Parathyroid adenoma (tissue), 2 donors: ENCODE data around the gene NKAIN2.
"Not testable (repeated sequence)": the region's sequence is repeated elsewhere in the genome, so short reads cannot be mapped to it uniquely, and the experiment has no call there.

Source experiments
- H2AFZ ChIP-seq: fragments of 300-600 bp; sonication (generic); one replicate; pipeline ENCODE4 v1.7.0; 2017; ENCODE audit warnings: antibody characterized with exemption, mild to moderate bottlenecking
- H3K27ac ChIP-seq: fragments of 300-600 bp; sonication (generic); one replicate; pipeline ENCODE4 v1.7.0; 2017
- H3K27me3 ChIP-seq: fragments of 300-600 bp; sonication (generic); one replicate; pipeline ENCODE4 v1.7.0; 2017; ENCODE audit warnings: low read length; ENCODE audit not compliant: control insufficient read depth, insufficient read depth
- H3K36me3 ChIP-seq: fragments of 300-600 bp; sonication (generic); one replicate; pipeline ENCODE4 v1.7.0; 2017; ENCODE audit warnings: low read length; ENCODE audit not compliant: control insufficient read depth, insufficient read depth
- H3K4me1 ChIP-seq: fragments of 300-600 bp; sonication (generic); one replicate; pipeline ENCODE4 v1.7.0; 2017; ENCODE audit warnings: control low read depth
- H3K4me2 ChIP-seq: fragments of 300-600 bp; sonication (generic); one replicate; pipeline ENCODE4 v1.7.0; 2017; ENCODE audit warnings: low read length
- H3K4me3 ChIP-seq: fragments of 300-600 bp; sonication (generic); one replicate; pipeline ENCODE4 v1.7.0; 2017; ENCODE audit warnings: low read depth, low read length
- H3K79me2 ChIP-seq: fragments of 300-600 bp; sonication (generic); one replicate; pipeline ENCODE4 v1.7.0; 2017; ENCODE audit warnings: control low read depth
- H3K9ac ChIP-seq: fragments of 300-600 bp; sonication (generic); one replicate; pipeline ENCODE4 v1.7.0; 2017; ENCODE audit warnings: mild to moderate bottlenecking
- H3K9me3 ChIP-seq: fragments of 300-600 bp; sonication (generic); one replicate; pipeline ENCODE4 v1.7.0; 2017; ENCODE audit warnings: low read length; ENCODE audit not compliant: control insufficient read depth
- TF ChIP-seq, protein P1 (sequence below): fragments of 300-600 bp; sonication (generic); IDR thresholded peaks from one replicate; pipeline ENCODE4 v1.7.0; 2017; ENCODE audit warnings: antibody characterized with exemption, mild to moderate bottlenecking
- donor health status: primary hyperparathyroidism.

The NKAIN2 gene

DNA sequence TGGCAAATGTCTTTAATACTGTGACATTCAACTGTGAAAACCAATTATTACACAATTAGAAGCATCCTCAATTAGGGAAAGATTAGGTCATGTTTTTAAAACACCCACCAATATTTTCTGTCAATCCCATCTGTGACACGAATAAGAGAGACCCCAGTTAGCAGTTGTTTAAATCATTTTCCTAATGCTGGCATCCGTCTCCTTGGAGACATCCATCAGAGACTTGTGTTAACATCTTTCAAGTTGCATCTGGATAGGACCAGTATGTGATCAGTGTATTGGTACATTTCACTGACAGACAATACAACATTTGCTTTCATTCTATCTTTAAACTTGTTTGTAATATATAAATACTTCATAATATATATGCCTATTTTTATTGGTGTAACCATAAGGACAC lies 737.9 kb downstream of the NKAIN2 start:
- Histone ChIP-seq H3K4me2 (no peak overlapping the region), H3K4me1 (no peaks in the 10 kb centered on the region), H3K9ac (no peak overlapping the region), H2AFZ (no peak overlapping the region), H3K27me3 (no peaks in the 10 kb centered on the region), H3K79me2 (no peaks in the 10 kb centered on the region), H3K4me3 (no peak overlapping the region), H3K36me3 (no peaks in the 10 kb centered on the region), H3K9me3 (no peaks in the 10 kb centered on the region), H3K27ac (no peak overlapping the region)
- TF ChIP-seq, protein P1, sequence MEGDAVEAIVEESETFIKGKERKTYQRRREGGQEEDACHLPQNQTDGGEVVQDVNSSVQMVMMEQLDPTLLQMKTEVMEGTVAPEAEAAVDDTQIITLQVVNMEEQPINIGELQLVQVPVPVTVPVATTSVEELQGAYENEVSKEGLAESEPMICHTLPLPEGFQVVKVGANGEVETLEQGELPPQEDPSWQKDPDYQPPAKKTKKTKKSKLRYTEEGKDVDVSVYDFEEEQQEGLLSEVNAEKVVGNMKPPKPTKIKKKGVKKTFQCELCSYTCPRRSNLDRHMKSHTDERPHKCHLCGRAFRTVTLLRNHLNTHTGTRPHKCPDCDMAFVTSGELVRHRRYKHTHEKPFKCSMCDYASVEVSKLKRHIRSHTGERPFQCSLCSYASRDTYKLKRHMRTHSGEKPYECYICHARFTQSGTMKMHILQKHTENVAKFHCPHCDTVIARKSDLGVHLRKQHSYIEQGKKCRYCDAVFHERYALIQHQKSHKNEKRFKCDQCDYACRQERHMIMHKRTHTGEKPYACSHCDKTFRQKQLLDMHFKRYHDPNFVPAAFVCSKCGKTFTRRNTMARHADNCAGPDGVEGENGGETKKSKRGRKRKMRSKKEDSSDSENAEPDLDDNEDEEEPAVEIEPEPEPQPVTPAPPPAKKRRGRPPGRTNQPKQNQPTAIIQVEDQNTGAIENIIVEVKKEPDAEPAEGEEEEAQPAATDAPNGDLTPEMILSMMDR: no peak

DNA sequence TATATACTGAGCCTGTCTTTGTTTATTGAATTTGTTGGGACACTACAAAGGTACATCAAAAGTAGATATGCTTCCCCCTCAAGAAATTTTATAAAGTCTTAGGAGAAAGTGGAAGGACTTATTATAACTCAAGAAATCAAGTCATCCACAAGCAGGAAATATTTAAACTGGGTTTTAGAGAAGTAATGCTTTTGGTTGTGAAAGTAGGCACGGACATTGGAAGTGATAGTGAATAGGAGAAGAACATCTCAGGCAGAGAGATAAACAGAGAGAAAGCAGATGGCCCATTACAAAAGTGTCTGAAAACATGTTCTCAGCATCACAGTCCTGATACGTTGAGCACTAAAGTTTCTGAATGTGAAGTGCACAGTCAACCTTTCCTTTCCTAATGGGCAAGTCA lies 742.9 kb downstream of the NKAIN2 start:
- TF ChIP-seq, protein P1: no peak
- Histone ChIP-seq H2AFZ (no peak overlapping the region), H3K4me1 (no peaks in the 10 kb centered on the region), H3K4me3 (no peak overlapping the region), H3K36me3 (no peaks in the 10 kb centered on the region), H3K4me2 (no peak overlapping the region), H3K27me3 (no peaks in the 10 kb centered on the region), H3K27ac (no peak overlapping the region), H3K79me2 (no peaks in the 10 kb centered on the region), H3K9ac (no peak overlapping the region), H3K9me3 (no peaks in the 10 kb centered on the region)

DNA sequence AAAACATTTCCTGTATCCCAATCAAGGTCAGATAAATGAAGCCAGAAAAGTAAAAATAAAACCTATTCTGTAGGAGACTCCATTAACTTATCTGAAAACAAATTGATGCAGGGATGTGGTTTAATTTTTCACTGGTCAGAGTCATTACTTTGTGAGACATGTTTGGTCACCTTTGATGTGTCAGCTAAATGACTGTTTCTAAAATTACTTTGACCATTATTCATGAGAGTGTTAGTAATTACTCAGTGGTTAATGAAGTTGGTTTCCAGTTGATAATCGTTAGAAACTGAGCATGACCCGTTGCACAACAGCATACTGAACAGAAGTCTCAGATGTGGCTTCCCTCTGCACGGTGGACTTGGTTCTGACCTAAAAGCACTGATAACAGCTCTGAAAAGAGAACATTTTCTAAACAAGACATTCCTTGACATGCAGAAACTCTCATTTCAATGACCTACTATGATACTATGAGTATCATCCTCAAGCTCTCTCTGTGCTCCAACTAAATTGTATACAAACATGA lies 748.1 kb downstream of the NKAIN2 start:
- no peak overlapping the region for H3K4me3 ChIP-seq
- H3K9ac ChIP-seq: no peak overlapping the region
- no peaks in the 10 kb centered on the region for H3K79me2 ChIP-seq
- H3K27ac ChIP-seq: no peak overlapping the region
- H3K4me2 ChIP-seq: no peak overlapping the region
- no peaks in the 10 kb centered on the region for H3K36me3 ChIP-seq
- no peaks in the 10 kb centered on the region for H3K9me3 ChIP-seq
- H2AFZ ChIP-seq: no peak overlapping the region
- TF ChIP-seq, protein P1: no peak
- no peaks in the 10 kb centered on the region for H3K4me1 ChIP-seq
- H3K27me3 ChIP-seq: no peaks in the 10 kb centered on the region

DNA sequence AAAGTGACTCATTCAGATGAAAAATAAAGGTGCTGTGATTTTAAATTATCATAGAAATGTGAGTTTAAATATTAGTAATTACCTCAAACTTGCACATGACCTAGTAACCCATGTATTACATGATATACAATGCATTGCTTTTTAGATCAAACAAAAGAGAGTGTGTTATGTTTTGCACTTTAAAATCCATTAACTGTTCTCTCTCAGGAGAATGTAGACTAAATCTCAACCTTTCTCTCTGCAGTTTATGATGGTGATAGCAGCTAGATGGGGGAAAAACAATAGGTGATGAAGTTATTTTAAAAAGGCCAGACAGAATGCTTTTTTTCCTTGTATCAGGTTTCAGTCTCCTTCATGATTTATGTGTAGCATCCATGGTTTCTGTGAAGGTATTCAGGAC lies 754.2 kb downstream of the NKAIN2 start:
- Histone ChIP-seq H3K4me1 (no peaks in the 10 kb centered on the region), H3K4me2 (no peak overlapping the region), H3K9me3 (no peaks in the 10 kb centered on the region), H3K27ac (no peak overlapping the region), H3K79me2 (no peaks in the 10 kb centered on the region), H2AFZ (no peak overlapping the region), H3K27me3 (no peaks in the 10 kb centered on the region), H3K36me3 (no peaks in the 10 kb centered on the region), H3K9ac (no peak overlapping the region), H3K4me3 (no peak overlapping the region)
- TF ChIP-seq, protein P1: no peak

DNA sequence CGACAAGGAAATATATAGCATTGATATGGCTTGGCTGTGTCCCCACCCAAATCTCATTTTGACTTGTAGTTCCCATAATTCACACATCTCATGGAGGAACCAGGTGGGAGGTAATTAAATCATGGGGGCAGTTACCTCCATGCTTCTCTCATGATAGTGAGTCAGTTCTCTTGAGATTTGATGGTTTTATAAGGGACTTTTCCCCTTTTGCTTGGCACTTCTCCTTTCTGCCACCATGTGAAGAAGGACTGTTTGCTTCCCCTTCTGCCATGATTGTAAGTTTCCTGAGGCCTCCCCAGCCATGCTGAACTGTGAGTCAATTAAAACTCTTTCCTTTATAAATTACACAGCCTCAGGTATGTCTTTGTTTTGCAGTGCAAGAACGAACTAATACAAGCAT lies 756.4 kb downstream of the NKAIN2 start:
- not testable (repeated sequence) for H3K4me3 ChIP-seq, H3K4me2 ChIP-seq, H3K27me3 ChIP-seq, H2AFZ ChIP-seq, H3K36me3 ChIP-seq, H3K79me2 ChIP-seq, H3K4me1 ChIP-seq, H3K9me3 ChIP-seq, H3K9ac ChIP-seq, H3K27ac ChIP-seq
